ENCODE results near the gene TMEM238L. TPM values are rescaled to one million over a fixed set of nuclear protein-coding genes. Genes with fewer than 3 reads are reported as not detected.
A peak's percentile ranks its signal among the peaks of the same experiment; 100 is the strongest.
"Not testable (repeated sequence)": the region's sequence is repeated elsewhere in the genome, so short reads cannot be mapped to it uniquely, and the experiment has no call there.

TMEM238L gene, protein sequence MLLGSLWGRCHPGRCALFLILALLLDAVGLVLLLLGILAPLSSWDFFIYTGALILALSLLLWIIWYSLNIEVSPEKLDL
- total RNA-seq (ENCODE audit: unreplicated experiment) = not detected
- long read RNA-seq = 0 reads

DNA sequence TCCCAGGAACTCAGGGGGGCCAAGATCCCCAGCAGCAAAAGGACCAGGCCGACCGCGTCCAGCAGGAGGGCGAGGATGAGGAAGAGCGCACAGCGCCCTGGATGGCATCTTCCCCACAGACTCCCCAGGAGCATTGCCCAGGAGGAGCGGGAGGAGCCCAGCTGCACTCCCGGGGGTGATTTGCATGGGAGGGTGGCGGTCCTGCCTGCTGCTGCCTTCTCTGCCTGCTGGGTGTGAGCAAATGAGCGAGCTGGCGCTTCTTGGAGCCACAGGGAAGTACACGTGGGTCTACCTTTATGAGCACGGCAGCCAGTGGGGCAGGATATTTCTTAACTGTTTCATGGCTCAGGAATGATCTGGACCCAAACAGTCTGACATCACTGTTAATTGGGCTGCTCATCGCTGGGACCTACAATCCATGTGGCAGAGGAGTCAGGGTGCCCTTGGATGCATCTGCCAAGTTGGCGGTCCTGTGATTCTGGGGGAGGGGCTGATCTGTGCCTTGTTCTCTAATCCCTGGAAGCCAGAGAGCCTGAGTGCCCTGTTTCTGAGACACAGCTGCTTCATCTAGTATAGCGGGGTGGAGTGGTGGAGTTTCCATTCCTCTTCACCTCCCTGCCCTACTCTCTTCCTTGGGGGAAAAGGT, at the start of gene TMEM238L:
Gene TMEM238L (minus strand): TSS at position 270 of the 646 bp plus-strand sequence. CDS start 136 bp downstream, at position 134.
- DNase-seq = no peak
- H3K4me1 Mint-ChIP-seq (ENCODE audit: low read depth, unreplicated experiment) = no peaks in the 10 kb centered on the region
- TF ChIP-seq, protein P1, sequence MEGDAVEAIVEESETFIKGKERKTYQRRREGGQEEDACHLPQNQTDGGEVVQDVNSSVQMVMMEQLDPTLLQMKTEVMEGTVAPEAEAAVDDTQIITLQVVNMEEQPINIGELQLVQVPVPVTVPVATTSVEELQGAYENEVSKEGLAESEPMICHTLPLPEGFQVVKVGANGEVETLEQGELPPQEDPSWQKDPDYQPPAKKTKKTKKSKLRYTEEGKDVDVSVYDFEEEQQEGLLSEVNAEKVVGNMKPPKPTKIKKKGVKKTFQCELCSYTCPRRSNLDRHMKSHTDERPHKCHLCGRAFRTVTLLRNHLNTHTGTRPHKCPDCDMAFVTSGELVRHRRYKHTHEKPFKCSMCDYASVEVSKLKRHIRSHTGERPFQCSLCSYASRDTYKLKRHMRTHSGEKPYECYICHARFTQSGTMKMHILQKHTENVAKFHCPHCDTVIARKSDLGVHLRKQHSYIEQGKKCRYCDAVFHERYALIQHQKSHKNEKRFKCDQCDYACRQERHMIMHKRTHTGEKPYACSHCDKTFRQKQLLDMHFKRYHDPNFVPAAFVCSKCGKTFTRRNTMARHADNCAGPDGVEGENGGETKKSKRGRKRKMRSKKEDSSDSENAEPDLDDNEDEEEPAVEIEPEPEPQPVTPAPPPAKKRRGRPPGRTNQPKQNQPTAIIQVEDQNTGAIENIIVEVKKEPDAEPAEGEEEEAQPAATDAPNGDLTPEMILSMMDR (IDR thresholded peaks at IDR 0.05; ENCODE audit: partially characterized antibody, unreplicated experiment) = no peak
- no peaks in the 10 kb centered on the region for H3K36me3 Mint-ChIP-seq (ENCODE audit: unreplicated experiment)
- no peak within 1 kb of the TSS for H3K4me3 Mint-ChIP-seq (ENCODE audit: unreplicated experiment)
- peaks cover 2% of the 10 kb centered on the region for H3K9me3 Mint-ChIP-seq (ENCODE audit: unreplicated experiment)
- H3K27me3 Mint-ChIP-seq (ENCODE audit: unreplicated experiment) = peaks cover 2% of the 10 kb centered on the region
- no peak within 1 kb of the TSS for H3K27ac Mint-ChIP-seq (ENCODE audit: unreplicated experiment)

DNA sequence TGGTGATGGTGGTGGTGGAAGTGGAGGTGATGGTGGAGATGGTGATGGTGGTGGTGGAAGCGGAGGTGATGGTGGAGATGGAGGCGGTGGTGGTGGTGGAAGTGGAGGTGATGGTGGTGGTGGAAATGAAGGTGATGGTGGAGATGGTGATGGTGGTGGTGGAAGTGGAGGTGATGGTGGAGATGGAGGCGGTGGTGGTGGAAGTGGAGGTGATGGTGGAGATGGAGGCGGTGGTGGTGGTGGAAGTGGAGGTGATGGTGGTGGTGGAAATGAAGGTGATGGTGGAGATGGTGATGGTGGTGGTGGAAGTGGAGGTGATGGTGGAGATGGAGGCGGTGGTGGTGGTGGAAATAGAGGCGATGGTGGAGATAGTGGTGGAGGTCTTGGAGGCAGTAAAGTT, 42.7 kb upstream of the TMEM238L start:
- DNase-seq; H3K27me3 Mint-ChIP-seq (ENCODE audit: unreplicated experiment); H3K36me3 Mint-ChIP-seq (ENCODE audit: unreplicated experiment); H3K27ac Mint-ChIP-seq (ENCODE audit: unreplicated experiment); H3K4me3 Mint-ChIP-seq (ENCODE audit: unreplicated experiment); H3K4me1 Mint-ChIP-seq (ENCODE audit: low read depth, unreplicated experiment); H3K9me3 Mint-ChIP-seq (ENCODE audit: unreplicated experiment): not testable (repeated sequence)

DNA sequence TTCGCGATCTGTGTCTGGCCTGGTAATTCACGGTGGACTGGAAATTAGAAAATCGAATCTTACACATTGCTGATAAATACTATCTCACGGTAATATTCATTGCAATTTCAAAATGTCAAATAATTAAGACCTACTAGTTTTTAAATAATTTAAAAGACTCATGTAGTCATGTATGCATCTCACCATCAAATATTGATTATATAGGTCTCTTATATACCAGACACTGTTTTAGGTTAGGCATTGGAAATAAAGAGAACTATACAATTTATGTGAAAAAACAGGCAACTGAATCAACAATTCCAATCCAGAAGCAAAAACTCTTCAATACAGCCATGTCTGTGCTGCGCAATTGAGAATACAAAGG, 41.5 kb upstream of the TMEM238L start:
- Mint-ChIP-seq H3K27ac (ENCODE audit: unreplicated experiment) (no peak overlapping the region), H3K4me1 (ENCODE audit: low read depth, unreplicated experiment) (no peaks in the 10 kb centered on the region), H3K36me3 (ENCODE audit: unreplicated experiment) (peaks cover 3% of the 10 kb centered on the region), H3K4me3 (ENCODE audit: unreplicated experiment) (peak overlapping the region; percentile 83), H3K27me3 (ENCODE audit: unreplicated experiment) (no peaks in the 10 kb centered on the region), H3K9me3 (ENCODE audit: unreplicated experiment) (peaks cover 4% of the 10 kb centered on the region)
- TF ChIP-seq, protein P1 (IDR thresholded peaks at IDR 0.05; ENCODE audit: partially characterized antibody, unreplicated experiment) = peak; percentile 40
- DNase-seq = no peak

DNA sequence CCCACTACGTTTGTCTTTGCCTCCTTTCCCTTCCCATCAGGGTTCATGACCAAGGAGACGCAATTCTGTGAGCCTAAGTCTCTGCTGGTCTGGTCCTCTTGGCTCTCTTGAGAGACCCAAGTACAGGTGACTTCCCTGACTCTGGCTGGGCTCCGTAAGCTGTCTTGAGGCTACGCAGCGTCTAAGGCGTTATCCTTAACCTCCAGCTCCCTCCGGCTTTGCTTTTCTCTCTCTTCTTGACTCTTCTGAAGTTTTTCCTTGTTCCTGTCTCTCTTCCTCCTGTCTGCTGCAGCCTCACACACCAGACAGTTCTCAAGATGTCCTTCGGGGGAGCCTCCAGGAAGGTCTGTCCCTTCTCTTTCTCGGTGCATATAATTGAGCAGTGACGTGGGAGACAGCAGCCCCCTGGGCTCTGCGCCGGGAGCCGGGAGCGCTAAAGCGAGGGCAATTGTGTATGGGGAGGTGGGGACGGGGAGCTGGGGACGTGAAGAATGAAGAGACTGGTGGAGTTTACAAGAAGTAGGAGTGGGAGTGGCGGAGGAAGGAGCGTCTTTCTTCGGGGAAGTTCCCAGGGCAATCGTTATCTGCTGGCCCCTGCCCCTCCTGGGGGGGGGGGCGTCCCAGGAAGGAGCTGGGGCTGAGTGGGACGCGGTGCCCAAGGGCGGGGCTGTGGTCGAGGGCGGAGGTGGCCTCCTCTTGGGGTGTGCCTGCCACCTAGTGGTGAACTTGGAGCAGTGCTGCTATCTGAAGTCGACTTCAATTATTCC, 40.9 kb upstream of the TMEM238L start:
- H3K36me3 Mint-ChIP-seq (ENCODE audit: unreplicated experiment) = peaks cover 3% of the 10 kb centered on the region
- DNase-seq = peak; percentile 77
- TF ChIP-seq, protein P1 (IDR thresholded peaks at IDR 0.05; ENCODE audit: partially characterized antibody, unreplicated experiment) = peak; percentile 98
- no peak overlapping the region for H3K27ac Mint-ChIP-seq (ENCODE audit: unreplicated experiment)
- peaks cover 4% of the 10 kb centered on the region for H3K9me3 Mint-ChIP-seq (ENCODE audit: unreplicated experiment)
- H3K4me3 Mint-ChIP-seq (ENCODE audit: unreplicated experiment) = peak overlapping the region; percentile 83
- no peaks in the 10 kb centered on the region for H3K27me3 Mint-ChIP-seq (ENCODE audit: unreplicated experiment)
- H3K4me1 Mint-ChIP-seq (ENCODE audit: low read depth, unreplicated experiment) = no peaks in the 10 kb centered on the region

DNA sequence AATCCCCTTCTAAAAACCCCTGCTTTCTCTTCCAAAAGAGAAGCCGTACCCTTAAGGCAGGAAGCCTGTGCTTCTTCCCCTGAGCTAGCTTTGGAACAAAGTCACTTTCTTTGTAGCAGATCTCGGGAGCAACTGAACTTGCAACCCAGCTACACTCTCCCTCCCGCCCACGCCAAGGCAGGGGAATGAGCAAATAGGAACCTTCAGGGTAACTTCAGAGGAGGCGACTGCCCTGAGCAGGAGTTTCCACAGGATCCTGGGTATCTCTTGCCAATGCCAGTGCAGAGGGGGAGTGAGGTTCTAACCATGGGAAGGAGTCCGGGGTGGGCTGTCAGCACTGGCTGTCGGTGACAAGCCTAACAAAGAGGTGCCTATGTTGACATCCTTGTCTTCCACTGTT, 39.9 kb upstream of the TMEM238L start:
- TF ChIP-seq, protein P1 (IDR thresholded peaks at IDR 0.05; ENCODE audit: partially characterized antibody, unreplicated experiment) = no peak
- H3K36me3 Mint-ChIP-seq (ENCODE audit: unreplicated experiment) = peaks cover 3% of the 10 kb centered on the region
- DNase-seq = no peak
- peaks cover 4% of the 10 kb centered on the region for H3K9me3 Mint-ChIP-seq (ENCODE audit: unreplicated experiment)
- no peaks in the 10 kb centered on the region for H3K4me1 Mint-ChIP-seq (ENCODE audit: low read depth, unreplicated experiment)
- H3K4me3 Mint-ChIP-seq (ENCODE audit: unreplicated experiment) = peak overlapping the region; percentile 76
- H3K27ac Mint-ChIP-seq (ENCODE audit: unreplicated experiment) = no peak overlapping the region
- no peaks in the 10 kb centered on the region for H3K27me3 Mint-ChIP-seq (ENCODE audit: unreplicated experiment)

Data from glutamatergic neuron (in vitro differentiated cells).